NCI-H226 (cell line): ENCODE data around the gene BMI1.

Experiments
- DNase-seq: peaks from one replicate; pipeline ENCODE4 v3.0.0-alpha.2; 2015

Gene BMI1

DNA sequence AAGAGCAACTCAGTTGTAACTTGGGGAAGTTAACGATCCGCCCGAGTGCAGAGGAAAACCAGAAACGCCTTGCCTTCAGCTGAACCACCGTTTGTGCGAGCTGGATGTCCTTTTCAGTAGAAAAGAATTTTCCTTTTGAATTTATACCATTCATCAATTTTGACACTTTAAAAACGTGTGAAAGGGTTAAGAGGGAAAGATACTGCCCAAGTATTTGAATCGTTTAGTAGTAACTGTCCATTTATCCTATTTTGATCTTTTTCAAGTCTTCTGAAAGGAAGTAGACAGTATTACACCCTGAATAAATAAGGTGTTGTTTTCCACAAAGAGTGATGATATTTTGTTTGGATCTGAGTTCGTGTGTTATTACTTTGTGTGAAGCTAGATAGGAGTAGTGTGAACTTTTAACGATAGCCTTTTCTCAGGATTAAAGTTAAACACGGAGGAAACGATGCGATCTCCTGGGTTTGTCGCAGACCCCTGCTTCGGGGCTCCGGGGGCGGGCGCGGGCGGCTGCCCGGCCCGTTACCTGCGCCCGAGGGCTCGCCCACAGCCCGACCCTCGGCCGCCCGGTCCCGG lies 830 bp upstream of the BMI1 start:
- DNase-seq, result no peak

DNA sequence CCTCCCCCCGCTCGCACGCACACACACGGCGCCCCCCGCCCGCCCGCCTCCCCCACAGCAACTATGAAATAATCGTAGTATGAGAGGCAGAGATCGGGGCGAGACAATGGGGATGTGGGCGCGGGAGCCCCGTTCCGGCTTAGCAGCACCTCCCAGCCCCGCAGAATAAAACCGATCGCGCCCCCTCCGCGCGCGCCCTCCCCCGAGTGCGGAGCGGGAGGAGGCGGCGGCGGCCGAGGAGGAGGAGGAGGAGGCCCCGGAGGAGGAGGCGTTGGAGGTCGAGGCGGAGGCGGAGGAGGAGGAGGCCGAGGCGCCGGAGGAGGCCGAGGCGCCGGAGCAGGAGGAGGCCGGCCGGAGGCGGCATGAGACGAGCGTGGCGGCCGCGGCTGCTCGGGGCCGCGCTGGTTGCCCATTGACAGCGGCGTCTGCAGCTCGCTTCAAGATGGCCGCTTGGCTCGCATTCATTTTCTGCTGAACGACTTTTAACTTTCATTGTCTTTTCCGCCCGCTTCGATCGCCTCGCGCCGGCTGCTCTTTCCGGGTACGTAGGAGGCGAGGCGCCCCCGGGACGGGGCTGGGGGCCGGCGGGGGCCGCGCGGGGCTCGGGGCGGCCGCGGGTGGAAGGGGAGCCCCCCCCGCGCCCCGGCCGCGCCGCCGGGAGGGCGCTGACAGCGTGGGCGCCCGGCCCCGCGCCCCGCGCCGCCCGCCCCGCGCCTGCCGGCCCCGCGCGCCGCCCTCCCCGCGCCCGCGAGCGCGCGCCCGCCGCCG lies 441 bp downstream of the BMI1 start:
- DNase-seq, result peak; percentile 69

DNA sequence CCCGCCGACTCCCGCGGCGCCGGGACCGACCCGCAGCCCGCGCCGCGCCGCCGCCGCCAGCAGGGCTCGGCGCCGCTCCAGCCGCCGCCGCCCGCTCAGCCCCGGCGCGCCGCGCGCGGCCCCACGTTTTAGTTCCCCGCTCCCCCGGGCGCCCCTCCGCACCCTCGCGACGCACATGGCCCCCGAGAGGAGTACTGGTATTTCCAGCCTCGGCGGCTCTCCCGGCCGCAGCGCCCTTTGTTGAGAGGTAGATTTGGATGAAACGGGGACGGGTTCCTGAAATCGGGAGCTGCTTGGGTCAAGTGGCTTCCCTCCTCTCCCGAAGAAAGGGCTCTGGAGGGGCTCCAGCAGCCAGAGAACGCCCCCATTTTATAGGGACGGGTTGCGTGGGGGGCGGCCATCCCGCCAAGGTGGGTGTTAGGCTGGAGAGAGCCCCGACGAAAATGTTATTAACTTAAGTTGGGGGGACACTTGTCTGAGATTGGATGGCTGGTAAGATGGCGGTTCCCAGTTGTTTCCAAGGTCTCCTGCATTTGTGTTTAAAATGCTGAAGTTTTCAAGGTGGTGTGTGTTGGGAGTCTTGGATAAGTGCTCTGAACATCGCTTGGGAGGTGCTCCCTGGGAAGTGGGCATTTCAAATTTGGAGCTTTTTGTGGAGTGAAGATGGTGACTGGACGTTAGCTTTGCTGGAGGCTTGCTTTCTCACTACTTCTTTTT lies 1.2 kb downstream of the BMI1 start:
- no peak for DNase-seq

DNA sequence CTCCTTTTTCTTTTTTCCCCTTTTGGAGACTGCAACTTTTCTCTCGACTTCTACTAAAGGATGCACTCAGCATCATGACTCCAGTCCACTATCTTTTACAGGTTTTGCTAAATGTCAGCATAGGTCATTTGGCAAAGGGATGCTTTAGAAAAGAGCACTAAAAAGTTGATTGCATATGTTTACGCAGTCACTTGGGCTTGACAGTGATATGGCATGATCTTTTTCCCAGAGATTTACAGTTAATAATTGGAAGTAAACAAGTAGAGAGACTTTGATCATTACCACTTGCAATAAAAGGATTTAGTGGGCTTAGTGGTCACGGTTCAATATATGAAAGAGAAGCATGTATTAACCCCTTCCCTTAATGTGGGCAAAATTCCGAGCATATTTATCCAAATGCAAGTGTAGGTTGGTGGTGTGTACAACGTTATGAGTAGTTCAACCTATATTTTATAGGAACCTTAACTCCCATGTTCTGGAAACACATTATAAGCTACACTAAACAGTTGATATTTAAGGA lies 1.8 kb downstream of the BMI1 start:
- no peak for DNase-seq

DNA sequence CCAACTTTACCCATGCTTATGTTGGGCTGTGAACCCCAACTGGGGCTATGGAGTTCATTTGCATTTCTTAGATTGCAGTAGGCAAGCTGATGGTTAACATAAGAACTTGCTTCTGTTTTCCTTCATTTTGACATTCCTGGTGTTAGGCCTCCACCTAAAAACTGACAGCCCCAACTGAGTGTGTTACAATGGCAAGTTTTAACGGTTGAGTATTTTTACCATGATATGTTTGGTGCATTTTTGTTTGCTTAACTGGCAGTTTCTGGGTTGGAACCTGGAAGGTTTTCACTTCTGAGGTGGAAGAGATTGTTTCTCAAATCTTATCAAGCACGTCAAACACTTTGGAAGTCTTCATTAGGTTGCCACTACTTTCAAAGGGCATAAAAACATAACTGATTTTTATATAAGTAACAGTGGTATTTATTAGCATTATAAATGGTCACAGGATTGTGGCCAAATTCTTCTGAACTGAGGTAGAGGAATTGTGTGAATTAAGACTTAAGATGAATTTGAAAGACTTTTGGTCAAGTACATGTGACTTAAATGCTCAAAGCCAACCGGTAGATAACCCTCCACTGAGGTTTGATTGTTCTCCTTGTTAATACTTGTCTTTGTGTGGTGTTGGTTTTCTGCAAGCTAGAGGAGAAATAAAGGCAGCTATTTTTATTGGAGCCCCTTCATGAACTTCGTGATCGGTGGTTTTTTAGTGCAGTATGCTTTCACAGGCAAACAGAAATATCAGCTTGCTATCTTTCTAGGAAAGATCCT lies 2.8 kb downstream of the BMI1 start:
- no peak for DNase-seq

DNA sequence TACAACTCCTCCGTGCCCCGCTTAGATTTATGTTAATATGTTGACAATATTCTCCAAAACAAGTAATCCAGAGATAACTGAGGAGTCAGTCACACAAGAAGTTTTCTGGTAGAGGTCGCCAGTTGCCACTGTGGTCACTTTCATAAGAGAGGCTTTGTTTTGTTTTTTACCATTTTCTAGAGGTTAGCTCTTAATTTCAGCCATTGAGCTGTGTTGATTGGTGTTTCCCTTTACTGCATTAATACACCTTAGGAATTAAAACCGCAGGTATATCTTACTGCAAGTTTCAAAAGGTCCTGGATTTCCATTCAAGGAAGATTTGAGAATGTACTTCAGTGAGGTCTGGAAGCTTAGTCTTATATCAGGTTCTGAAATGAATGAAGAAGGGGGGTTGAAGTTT lies 3.5 kb downstream of the BMI1 start:
- no peak for DNase-seq

DNA sequence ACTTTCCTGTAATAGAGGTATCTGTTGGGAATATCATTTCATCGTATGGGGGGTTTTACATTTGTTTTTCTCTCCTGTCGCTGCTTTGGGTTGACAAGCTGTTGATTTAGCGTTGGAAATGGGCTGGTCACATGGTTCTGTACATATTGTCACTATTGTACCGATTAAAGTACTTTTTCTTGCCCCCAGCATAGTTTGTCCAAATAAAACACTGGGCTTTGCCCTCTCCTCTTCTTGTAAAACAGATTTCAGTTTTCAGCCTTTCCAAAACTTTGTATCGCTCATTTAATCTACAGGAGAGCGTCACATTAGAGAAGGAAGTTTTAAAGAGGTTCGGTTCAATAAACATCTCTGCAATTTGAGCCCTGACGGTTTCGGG lies 4.0 kb downstream of the BMI1 start:
- no peak for DNase-seq

DNA sequence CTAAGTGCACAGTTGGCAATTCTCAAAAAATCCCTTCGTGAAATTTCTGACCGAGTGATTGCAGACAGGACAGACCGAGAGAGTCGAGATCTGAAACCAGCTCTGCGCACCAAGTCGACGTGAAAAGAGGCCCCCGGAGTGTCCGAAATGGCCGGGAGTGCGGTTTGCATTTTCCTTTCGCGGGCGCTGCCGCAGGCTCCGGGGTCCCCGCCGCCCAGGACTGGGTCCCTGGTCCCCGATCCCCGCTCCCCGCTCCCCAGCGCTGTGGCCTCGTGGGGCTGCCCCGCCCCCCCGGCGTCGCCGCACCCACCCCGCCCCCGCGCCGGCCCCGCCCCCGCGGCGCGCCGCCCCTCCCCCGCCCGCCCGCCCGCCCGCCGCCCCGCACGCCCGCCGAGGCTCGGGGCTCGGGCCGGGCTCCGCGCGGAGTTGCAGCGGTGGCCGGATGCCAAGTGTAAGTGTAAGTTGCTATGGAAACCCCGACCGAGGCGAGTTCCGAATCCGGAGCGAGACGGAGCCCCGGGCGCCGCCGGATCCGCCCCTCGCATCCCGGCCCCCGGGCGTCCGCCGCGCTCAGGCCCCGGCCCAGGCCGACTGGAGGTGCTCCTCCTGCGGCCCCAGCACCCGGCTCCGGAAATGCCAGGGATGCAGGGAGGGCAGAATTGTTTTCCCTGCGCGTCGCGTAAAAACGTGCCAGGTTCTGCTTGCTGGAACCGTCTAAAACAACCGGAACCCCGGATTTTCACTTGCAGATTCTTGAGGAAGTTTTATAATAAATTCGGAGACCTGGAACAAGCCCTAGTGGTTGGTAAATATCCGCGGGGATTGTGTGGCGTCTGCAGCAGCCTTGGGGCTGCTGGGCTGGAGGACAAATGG lies 4.6 kb downstream of the BMI1 start:
- peak; percentile 77 for DNase-seq

DNA sequence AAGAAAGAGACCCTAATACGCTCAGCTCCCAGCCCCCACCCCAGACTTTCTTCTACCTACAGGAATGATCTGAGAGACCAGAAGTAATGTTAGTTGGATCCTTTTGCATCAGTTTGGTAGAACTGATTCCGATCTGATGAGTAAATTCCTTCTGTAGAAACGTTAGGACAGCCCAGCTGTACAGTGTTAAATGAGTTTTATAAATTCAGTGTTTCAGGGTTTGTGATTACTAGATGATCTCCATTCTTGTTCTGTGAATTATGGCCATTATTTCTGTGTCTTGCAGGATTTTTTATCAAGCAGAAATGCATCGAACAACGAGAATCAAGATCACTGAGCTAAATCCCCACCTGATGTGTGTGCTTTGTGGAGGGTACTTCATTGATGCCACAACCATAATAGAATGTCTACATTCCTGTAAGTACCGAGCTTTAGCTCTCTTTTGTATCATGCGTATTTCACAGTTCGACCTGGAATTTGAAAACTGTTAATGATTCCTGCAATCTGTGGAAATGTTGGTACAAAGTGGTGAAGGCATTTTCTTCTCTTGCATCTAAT lies 5.3 kb downstream of the BMI1 start:
- no peak for DNase-seq

DNA sequence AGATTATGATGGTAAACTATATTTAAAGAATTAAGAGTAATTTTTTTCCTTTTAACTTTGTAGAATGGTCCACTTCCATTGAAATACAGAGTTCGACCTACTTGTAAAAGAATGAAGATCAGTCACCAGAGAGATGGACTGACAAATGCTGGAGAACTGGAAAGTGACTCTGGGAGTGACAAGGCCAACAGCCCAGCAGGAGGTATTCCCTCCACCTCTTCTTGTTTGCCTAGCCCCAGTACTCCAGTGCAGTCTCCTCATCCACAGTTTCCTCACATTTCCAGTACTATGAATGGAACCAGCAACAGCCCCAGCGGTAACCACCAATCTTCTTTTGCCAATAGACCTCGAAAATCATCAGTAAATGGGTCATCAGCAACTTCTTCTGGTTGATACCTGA lies 8.3 kb downstream of the BMI1 start:
- no peak for DNase-seq

DNA sequence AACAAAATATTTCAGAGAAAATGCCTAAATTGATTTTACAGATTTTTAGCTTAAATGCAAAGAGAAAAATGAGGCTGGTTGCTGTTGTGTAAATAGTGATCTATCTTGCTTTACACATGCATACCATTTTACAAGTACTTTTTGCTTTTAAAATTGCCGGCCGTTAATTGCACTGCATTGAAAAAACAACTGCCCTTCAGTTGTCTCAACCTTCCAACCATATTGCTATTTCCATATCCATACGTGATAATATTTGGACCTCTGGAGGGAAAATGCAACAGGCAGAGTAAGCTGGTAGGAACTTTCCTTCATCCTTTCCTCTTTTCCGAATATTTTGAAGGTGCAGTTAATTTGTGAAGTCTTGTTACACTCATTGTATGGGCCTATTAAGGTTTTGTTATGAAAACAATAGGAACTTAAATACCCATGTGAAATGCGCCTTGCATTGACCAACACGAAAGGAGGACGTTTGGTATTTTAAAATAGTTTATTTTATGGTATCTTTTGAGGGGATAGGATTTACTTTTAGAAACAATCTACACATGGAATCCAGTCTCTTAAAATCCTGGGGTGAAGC lies 11.3 kb downstream of the BMI1 start:
- no peak for DNase-seq

DNA sequence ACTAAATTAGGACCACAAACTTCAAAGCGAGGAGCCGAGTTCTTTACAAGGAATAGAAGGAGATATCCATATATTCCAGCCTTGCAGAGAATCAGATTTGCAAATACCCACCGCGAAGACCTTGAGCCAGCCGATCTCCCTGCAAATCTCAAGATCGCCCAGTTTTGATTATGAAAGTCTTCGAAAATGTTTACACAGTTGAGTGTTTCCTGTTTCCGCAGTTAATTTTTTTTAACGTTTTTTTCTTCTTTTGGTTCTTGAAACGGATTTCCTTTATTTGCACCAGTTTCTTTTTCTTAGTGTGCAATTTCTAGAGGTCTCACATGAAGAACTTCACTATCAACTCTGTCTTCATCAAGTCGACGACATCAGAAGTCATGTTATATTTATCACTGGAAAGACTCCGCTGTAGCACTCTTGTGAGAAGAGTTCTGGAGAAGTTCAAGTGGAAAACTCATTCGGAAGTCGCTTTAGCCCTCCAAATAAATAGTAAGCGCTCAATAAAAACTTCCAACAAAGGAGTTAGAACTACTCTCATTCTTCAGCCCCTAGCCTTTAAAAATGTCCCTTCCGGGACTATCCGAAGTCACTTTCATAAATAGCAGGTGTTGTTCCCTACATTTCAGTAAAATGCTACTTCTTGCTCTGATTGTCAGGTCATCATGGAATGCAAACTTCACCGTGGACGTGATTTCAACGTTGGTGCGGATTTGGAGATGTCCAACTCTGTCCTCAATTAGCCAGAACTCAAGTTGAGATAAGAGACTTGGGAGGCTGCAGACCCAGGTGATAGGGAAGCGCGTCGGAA lies 12.5 kb downstream of the BMI1 start:
- no peak for DNase-seq

DNA sequence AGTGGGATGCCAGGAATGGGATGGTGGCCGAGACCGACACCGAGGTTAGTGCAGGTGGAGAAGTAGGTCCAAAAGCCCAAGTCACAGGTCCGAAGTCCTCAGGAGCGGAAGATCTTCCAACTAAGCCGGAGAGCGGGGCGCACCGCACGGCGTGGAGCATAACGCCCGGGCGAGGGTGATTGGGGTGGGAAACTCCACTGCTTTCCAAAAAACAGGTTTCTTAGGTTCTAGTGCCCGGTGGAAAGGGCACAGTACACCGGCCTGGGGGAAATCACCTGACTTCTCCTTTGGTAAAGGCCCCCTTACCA lies 13.0 kb downstream of the BMI1 start:
- DNase-seq, result no peak

DNA sequence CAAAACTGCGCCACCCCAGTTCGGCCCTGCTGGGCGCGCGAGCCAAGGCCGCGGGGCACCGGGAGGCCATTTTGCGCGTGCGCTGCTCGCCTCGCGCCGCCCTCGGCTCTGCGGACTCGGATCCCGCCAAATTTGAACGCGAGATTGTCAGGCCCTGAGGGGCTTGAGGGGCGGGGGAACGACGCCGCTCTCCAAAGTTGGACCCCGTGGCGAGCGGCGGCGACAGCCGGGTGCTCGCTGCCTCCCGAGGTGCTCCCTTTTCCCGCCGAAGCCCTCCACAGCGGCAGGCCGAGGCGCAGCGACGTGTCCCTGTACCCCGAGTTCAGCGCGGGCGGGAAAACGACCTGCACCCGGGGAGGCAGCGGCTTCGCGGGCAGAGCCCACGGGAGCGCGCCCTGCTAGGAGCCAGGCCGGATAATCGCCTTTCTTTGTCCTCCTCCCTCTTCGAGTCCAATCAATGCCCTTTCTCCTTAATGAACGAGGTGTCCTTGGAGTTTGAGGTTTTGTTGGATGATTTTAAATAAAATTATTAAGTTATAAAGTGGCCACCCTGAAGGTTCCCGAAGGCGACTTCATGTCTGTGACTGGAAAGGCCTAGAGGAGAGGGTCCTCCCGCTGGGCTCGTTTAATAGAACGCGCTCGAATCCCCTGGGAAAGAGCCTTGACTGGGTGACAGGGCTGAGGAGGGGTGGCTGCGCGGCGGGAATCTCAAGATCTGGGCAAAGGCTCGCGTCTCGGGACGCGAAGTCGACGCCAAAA lies 13.7 kb downstream of the BMI1 start:
- no peak for DNase-seq

DNA sequence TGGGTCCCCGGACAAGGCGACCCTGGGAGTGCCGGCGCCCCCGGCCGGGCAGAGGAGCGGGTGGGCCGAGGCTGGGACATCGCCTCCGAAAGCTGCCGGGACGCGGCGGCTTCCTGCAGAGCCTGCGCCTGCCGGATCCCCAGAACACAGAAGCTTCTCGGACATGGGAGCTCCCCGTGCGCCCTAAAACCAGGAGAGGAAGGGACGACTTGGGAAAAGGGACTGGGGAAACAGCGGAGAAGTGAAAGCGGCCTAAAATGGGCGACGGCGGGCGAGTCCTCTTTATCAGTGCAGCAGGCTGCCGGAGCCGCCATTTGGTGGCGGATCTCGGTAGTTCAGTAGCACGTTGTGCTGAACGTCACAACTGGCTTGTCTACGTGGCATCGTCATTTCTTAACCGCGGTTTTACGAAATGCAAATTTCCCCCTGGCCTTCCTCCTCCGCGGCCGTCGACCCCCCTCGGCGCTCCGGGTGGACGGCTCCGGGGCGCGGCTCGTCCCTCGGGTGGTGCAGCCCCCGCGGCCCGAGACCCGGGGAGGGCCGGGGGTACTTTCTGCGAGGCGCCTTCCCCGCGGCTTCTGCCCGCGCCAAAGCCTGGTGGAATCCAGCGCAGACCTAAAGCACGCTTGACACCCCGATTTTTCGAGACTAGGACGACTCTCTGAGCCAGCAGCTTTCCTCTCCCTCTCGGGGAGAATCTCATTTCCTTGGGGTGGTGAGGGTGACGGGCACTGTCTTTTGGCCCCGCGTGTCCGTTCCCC lies 14.5 kb downstream of the BMI1 start:
- DNase-seq, result no peak

DNA sequence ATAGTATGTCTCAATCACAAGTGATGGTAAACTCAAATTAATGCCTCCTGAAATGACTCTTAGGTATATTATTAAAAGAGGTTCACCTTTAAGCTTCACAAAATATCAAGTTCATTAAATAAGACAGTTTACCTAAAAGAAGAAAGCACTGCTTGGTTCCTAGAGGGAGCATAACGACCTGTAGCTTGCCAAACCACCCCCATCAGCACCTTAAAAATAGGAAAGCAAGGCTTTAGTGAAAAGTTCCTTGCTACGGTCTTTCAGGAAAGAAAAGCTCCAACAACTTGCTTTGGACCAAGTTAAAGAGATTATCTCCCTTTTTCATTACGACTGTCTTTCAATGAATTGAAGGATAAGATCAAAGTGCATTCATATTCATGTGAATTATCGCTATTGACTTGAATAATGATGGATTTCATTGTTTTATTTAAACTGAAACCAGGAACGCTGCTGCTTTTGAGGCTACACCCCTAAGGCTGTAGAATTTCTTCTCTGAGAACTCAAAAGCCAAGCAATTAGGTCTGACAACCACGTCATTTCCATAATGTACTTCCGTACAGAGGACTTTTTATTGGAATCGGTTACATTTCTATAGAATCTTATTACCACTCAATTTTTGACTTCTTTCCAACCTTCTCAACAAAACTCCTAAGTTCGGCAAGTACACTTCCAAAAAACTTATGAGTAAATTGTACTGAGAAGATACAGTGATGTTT lies 17.4 kb downstream of the BMI1 start:
- no peak for DNase-seq

DNA sequence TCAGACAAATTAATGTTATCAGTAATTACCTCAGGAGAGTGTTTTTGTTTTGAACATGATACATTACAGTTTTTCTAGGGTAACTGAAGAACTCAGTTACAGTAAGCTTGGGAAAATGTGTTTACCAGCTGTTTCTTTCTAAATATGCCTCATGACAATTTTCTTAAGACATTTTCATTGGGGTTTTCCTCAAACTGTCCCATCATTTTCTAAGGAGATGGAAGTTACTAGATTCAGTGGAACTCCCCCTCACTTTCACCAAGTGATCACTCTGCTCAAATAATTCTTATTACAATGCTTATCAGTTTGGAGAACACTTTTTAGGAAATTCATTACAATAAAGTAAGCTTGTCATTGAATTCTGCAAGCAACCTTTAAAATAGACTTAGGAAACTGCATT lies 18.0 kb downstream of the BMI1 start:
- DNase-seq, result no peak

DNA sequence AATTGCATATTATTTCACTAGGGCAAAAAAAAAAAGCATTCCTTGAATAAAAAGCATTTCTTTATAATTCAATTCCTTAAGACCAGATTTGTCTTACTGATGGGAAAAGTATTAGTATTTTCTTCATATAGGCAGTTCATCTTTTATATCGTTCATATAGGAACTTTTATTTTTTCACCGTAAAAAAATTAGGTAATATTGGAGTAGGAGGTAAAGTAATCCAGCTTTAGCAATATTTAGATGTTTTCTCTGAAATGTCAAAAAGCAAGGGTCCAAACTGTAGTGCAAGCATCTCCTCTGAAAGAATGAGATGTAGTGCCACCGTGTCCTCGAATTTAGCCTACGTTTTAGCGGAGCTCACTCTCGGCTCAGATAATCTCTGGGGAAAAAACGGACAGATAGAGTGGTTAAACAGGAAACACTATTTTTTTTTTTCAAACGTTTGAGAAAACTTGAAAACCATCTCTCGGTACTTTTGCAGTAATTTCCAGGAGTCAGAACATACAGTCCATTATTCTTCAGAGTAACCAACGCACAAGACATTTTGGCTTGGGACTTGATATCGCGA lies 18.9 kb downstream of the BMI1 start:
- DNase-seq, result no peak
